Heart left ventricle (tissue), 16 donors: ENCODE data around the gene PCBP3. TPM values are rescaled to one million over a fixed set of nuclear protein-coding genes. Genes with fewer than 3 reads are reported as not detected.

Experiments used
- ATAC-seq, 4 donors: fragments of 200-7000 bp; cut with Tn5 transposase; one replicate each; pipeline ENCODE4 v1.9.1; 2020 to 2022; ENCODE audit warnings: moderate library complexity in 4 of 4, mild to moderate bottlenecking in 3 of 4, moderate number of reproducible peaks in 1 of 4
- DNase-seq, 5 donors: peaks; one replicate each; pipeline ENCODE4 v3.0.0-alpha.2; 2020
- H3K27ac ChIP-seq, 12 donors: fragments of 200-600 bp; sonication (generic) in 4 of 12; one replicate each; pipeline versions ENCODE4 v1.5.0 to v1.8.0; 2016 to 2022; ENCODE audit warnings: mild to moderate bottlenecking in 2 of 12
- H3K27me3 ChIP-seq, 9 donors: fragments of 200-600 bp; sonication (generic) in 2 of 9; one replicate each; pipeline versions ENCODE4 v1.5.1 to v1.8.0; 2016 to 2022; ENCODE audit warnings: mild to moderate bottlenecking in 3 of 9
- H3K36me3 ChIP-seq, 9 donors: fragments of 200-600 bp; sonication (generic) in 2 of 9; one replicate each; pipeline versions ENCODE4 v1.5.0 to v1.8.0; 2018 to 2022; ENCODE audit warnings: mild to moderate bottlenecking in 2 of 9
- H3K4me1 ChIP-seq, 12 donors: fragments of 200-600 bp; sonication (generic) in 4 of 12; one replicate each; pipeline versions ENCODE4 v1.5.0 to v1.8.0; 2016 to 2022; ENCODE audit warnings: mild to moderate bottlenecking in 3 of 12
- H3K4me3 ChIP-seq, 12 donors: fragments of 200-600 bp; sonication (generic) in 4 of 12; one replicate each; pipeline versions ENCODE4 v1.5.0 to v1.8.0; 2017 to 2022; ENCODE audit warnings: mild to moderate bottlenecking in 9 of 12, moderate library complexity in 4 of 12
- H3K9me3 ChIP-seq, 12 donors: fragments of 200-600 bp; sonication (generic) in 4 of 12; one replicate each; pipeline versions ENCODE4 v1.5.0 to v1.8.0; 2016 to 2022; ENCODE audit warnings: mild to moderate bottlenecking in 1 of 12
- CTCF ChIP-seq, 12 donors: fragments of 200-600 bp; sonication (generic) in 4 of 12; IDR thresholded peaks; one replicate each; pipeline versions ENCODE4 v1.5.0 to v1.8.0; 2018 to 2022; ENCODE audit warnings: antibody characterized with exemption in 12 of 12, mild to moderate bottlenecking in 5 of 12
- POLR2A ChIP-seq, 2 donors: fragments of 450-650 bp; IDR thresholded peaks; one replicate each; pipeline ENCODE4 v1.6.1; 2017; ENCODE audit warnings: antibody characterized with exemption in 2 of 2, mild to moderate bottlenecking in 2 of 2, moderate library complexity in 2 of 2
- WGBS, 4 donors: extraction: QIAGEN DNeasy Blood & Tissue Kit in 2 of 4; methylation state at CpG; one replicate each; pipeline versions ENCODE4 v1.1.5 to v1.1.7; 2013 to 2018; 5-methylcytosine and 5-hydroxymethylcytosine counted together
- intact Hi-C, 10 donors: fragments of 100-400 bp; cut with DNase I; formaldehyde crosslinking; loops; one replicate each; pipeline versions ENCODE4 v1.11.1 to v1.14.2; 2022
- polyA plus RNA-seq, 2 donors: library from polyadenylated mRNA; stranded (reverse); fragments of 200-250 nt; gene quantifications; one replicate each; pipeline ENCODE4 v1.2.3, GENCODE V29; 2013
- total RNA-seq, 9 donors: library from RNA; depleted of rRNA in 2 of 9; stranded (reverse); fragments of >200 nt in 2 of 9; fragmentation: NEBNext Ultra II Directional in 3 of 9; extraction: Animal tissue kit (Norgen Biotek cat#: 25700) in 3 of 9; gene quantifications; one replicate each; pipeline versions ENCODE4 v1.1.0 to v1.2.4, GENCODE V29; 2016 to 2023
- donor health status: ischemic (EF 13 %, LVEDD 7.1; RV severe dilation, severe dysfunction).
- donor health status: healthy with polysubstance abuse.
- donor health status: DM: no; HTN: yes; CAD: no.
- donor health status: DM: no; HTN: no; CAD: no.
- donor health status: ischemic (EF 25% LVEDD 6.9; RV normal size, moderate dysfunction).
- donor health status: ischemic (EF 25% LVEDD 5.7; RV mildly dilated, moderate dysfunction).
- donor health status: healthy.
- donor health status: DM: yes; HTN: yes; CAD: no.
- donor health status: ischemic (EF 35%, LVEDD 5.7; RV mildly dilated, moderate dysfunction).
- donor health status: nonischemic (EF 11% LVEDD 7.7; RV severe dilation, severe dysfunction).
- donor health status: DM: yes; HTN: yes; CAD: no.
- donor health status: PGD.
- donor health status: ischemic (EF 29% LVEDD 5.4; RV normal size, mild dysfunction).
- donor health status: nonischemic (EF 23%, LVEDD 6.1; RV moderate dilation, normal function).

PCBP3 gene
- total and polyA plus RNA-seq, 11 donors = 0.72 to 11.4 (median 2.5) TPM; not detected in 1

- ATAC-seq (no peak), DNase-seq (no peak)
- peaks cover 0 to 9% (median 1%) of the 10 kb centered on the region in 12 donors for H3K9me3 ChIP-seq
- no peaks in the 10 kb centered on the region for H3K4me1 ChIP-seq
- no peak overlapping the region for H3K4me3 ChIP-seq
- no peak for TF ChIP-seq POLR2A (IDR thresholded peaks at IDR 0.05)
- no peak for TF ChIP-seq CTCF (IDR thresholded peaks at IDR 0.05)
- no peak overlapping the region for H3K27ac ChIP-seq
- intact Hi-C loops = no loop called here
- no peaks in the 10 kb centered on the region for H3K36me3 ChIP-seq
- 83 to 89% (median 87%) methylated on average over 10 to 14 of the region's 14 CpGs for WGBS, 4 donors
- H3K27me3 ChIP-seq = no peaks in the 10 kb centered on the region
These were observed 297.8 kb downstream of the PCBP3 start for GRCh38 chr21:45941338-45941710.

GRCh38 chr21:45941717-45942546 lies 298.4 kb downstream of the PCBP3 start:
- Histone ChIP-seq H3K9me3 (peaks cover 0 to 3% (median 0%) of the 10 kb centered on the region in 12 donors), H3K27ac (no peak overlapping the region), H3K4me1 (no peaks in the 10 kb centered on the region), H3K36me3 (no peaks in the 10 kb centered on the region), H3K27me3 (no peaks in the 10 kb centered on the region), H3K4me3 (no peak overlapping the region)
- intact Hi-C loops = no loop called here
- DNase-seq (peak in 2 of 5 donors; percentile 11 to 15), ATAC-seq (no peak)
- no peak for TF ChIP-seq POLR2A (IDR thresholded peaks at IDR 0.05)
- TF ChIP-seq CTCF (IDR thresholded peaks at IDR 0.05) = no peak
- 87 to 92% (median 89%) methylated on average over 31 to 32 of the region's 32 CpGs for WGBS, 4 donors

- Histone ChIP-seq H3K4me3 (no peak overlapping the region), H3K4me1 (no peaks in the 10 kb centered on the region), H3K36me3 (no peaks in the 10 kb centered on the region), H3K27ac (no peak overlapping the region), H3K27me3 (no peaks in the 10 kb centered on the region), H3K9me3 (no peaks in the 10 kb centered on the region)
- ATAC-seq (no peak), DNase-seq (peak in 2 of 5 donors; percentile 17 to 20)
- WGBS, 4 donors = 77 to 92% (median 79%) methylated on average over 14 to 20 of the region's 20 CpGs
- intact Hi-C loops = no loop called here
- TF ChIP-seq POLR2A (IDR thresholded peaks at IDR 0.05) (no peak), CTCF (IDR thresholded peaks at IDR 0.05) (no peak)
These were observed 299.5 kb downstream of the PCBP3 start for GRCh38 chr21:45942755-45943629.
